ENCODE measurements around the gene STOML1.

STOML1 gene

GRCh38 chr15:74035121-74036017 is 43.3 kb upstream of the STOML1 start:
- no peaks in the 10 kb centered on the region for H3K4me1 ChIP-seq (ENCODE audit: low read length)
- H3K79me2 ChIP-seq (ENCODE audit: low read length) = no peaks in the 10 kb centered on the region
- H3K9ac ChIP-seq (ENCODE audit: low read length) = no peak overlapping the region
- H4K20me1 ChIP-seq (ENCODE audit: insufficient read depth, low read length) = peaks cover 8% of the 10 kb centered on the region; the same call in 1 of the 2 replicates
- H3K9me3 ChIP-seq (ENCODE audit: insufficient read depth, low read length) = no peaks in the 10 kb centered on the region
- H3K27ac ChIP-seq (ENCODE audit: low read length) = no peak overlapping the region
- H3K4me2 ChIP-seq (ENCODE audit: low read length) = no peak overlapping the region
- H3K36me3 ChIP-seq (replicated peaks; ENCODE audit: low read depth, low read length) = peaks cover 55% of the 10 kb centered on the region
- no peak overlapping the region for H3K4me3 ChIP-seq (ENCODE audit: low read length)
- no peak overlapping the region for H2AFZ ChIP-seq (ENCODE audit: low read depth, low read length)
- TF ChIP-seq EZH2phosphoT487 (IDR thresholded peaks at IDR 0.05; ENCODE audit: low read depth) = no peak
- TF ChIP-seq, protein P1, sequence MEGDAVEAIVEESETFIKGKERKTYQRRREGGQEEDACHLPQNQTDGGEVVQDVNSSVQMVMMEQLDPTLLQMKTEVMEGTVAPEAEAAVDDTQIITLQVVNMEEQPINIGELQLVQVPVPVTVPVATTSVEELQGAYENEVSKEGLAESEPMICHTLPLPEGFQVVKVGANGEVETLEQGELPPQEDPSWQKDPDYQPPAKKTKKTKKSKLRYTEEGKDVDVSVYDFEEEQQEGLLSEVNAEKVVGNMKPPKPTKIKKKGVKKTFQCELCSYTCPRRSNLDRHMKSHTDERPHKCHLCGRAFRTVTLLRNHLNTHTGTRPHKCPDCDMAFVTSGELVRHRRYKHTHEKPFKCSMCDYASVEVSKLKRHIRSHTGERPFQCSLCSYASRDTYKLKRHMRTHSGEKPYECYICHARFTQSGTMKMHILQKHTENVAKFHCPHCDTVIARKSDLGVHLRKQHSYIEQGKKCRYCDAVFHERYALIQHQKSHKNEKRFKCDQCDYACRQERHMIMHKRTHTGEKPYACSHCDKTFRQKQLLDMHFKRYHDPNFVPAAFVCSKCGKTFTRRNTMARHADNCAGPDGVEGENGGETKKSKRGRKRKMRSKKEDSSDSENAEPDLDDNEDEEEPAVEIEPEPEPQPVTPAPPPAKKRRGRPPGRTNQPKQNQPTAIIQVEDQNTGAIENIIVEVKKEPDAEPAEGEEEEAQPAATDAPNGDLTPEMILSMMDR (IDR thresholded peaks at IDR 0.05; ENCODE audit: low read depth, low read length) = no peak
- H3K27me3 ChIP-seq (ENCODE audit: low read depth, low read length) = no peaks in the 10 kb centered on the region

- Histone ChIP-seq H3K4me3 (ENCODE audit: low read length) (no peak overlapping the region), H3K27me3 (ENCODE audit: low read depth, low read length) (no peaks in the 10 kb centered on the region), H3K4me1 (ENCODE audit: low read length) (no peaks in the 10 kb centered on the region), H2AFZ (ENCODE audit: low read depth, low read length) (no peak overlapping the region), H3K36me3 (replicated peaks; ENCODE audit: low read depth, low read length) (peaks cover 57% of the 10 kb centered on the region), H3K9me3 (ENCODE audit: insufficient read depth, low read length) (no peaks in the 10 kb centered on the region), H3K79me2 (ENCODE audit: low read length) (no peaks in the 10 kb centered on the region), H3K4me2 (ENCODE audit: low read length) (no peak overlapping the region), H3K27ac (ENCODE audit: low read length) (no peak overlapping the region), H3K9ac (ENCODE audit: low read length) (no peak overlapping the region), H4K20me1 (ENCODE audit: insufficient read depth, low read length) (peaks cover 8% of the 10 kb centered on the region; the same call in 1 of the 2 replicates)
- TF ChIP-seq, protein P1 (IDR thresholded peaks at IDR 0.05; ENCODE audit: low read depth, low read length) = no peak
- TF ChIP-seq EZH2phosphoT487 (IDR thresholded peaks at IDR 0.05; ENCODE audit: low read depth) = no peak
Measured at GRCh38 chr15:74034206-74034755, 42.2 kb upstream of the STOML1 start.

DNA sequence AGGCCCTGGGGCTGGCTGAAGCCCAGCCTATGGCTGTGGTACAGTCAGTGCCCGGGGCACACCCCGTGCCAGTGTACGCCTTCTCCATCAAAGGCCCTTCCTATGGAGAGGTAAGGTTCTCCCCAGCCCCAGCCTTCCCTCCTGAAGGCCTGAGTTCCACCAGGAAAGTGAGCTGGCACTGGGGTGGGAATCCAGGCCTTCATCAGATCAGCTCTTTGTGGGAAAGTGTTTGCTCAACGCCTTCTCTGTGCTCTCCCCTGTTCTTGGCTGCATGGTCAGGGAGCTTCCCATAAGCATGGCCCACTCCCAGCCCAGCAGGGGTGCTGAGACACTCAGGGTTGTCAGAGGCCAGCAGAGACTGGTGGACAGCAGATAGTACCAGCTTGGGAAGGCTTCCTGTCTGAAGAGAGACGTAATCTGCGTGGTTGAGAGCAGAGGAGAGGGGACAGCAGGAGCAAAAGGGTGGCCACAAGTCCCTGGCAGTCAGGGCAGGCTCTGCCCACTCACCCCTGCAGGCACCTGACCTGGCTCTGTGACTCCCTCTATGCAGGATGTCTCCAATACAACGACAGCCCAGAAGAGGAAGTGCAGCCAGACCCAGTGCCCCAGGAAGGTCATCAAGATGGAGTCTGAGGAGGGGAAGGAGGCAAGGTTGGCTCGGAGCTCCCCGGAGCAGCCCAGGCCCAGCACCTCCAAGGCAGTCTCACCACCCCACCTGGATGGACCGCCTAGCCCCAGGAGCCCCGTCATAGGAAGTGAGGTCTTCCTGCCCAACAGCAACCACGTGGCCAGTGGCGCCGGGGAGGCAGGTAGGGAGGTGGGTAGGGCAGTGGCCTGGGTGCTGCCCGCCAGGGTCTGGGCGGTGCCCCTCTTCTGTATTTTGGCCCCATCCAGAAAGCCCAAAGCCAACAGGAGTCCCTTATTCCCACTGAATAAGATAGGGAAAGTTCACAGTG is 40.8 kb upstream of the STOML1 start:
- Histone ChIP-seq H3K27me3 (ENCODE audit: low read depth, low read length) (no peaks in the 10 kb centered on the region), H3K79me2 (ENCODE audit: low read length) (no peaks in the 10 kb centered on the region), H3K9ac (ENCODE audit: low read length) (no peak overlapping the region), H2AFZ (ENCODE audit: low read depth, low read length) (no peak overlapping the region), H3K36me3 (replicated peaks; ENCODE audit: low read depth, low read length) (peaks cover 59% of the 10 kb centered on the region), H3K4me3 (ENCODE audit: low read length) (no peak overlapping the region), H3K4me2 (ENCODE audit: low read length) (no peak overlapping the region), H3K4me1 (ENCODE audit: low read length) (no peaks in the 10 kb centered on the region), H3K27ac (ENCODE audit: low read length) (no peak overlapping the region), H3K9me3 (ENCODE audit: insufficient read depth, low read length) (no peaks in the 10 kb centered on the region), H4K20me1 (ENCODE audit: insufficient read depth, low read length) (peaks cover 12% of the 10 kb centered on the region; the same call in 1 of the 2 replicates)
- TF ChIP-seq, protein P1 (IDR thresholded peaks at IDR 0.05; ENCODE audit: low read depth, low read length) = no peak
- TF ChIP-seq EZH2phosphoT487 (IDR thresholded peaks at IDR 0.05; ENCODE audit: low read depth) = no peak

All from OCI-LY3 (cell line).